ENCODE results near the gene CDKAL1.
"Not testable (repeated sequence)": the region's sequence is repeated elsewhere in the genome, so short reads cannot be mapped to it uniquely, and the experiment has no call there.

Gene CDKAL1

GRCh38 chr6:21159465-21159864 lies 625.2 kb downstream of the CDKAL1 start:
- no peak for DNase-seq

DNA sequence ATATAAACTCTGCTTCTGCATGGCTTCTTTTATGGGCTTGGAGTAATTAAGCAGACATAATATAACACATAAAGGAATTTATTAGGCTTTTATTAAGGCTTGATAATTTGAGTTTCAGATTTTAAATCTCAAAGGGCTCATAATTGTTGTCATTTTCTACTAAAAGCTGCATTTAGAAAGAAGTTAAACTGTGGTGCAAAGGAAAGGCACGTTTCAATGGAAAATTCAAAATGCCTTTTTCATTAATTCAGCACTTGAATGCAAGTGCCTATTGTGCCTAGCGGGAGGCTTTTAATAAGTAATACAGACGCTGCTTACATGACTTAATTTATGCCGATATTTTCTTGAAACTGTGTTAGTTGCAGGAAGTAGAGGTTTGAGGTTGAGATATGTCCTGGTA lies 627.5 kb downstream of the CDKAL1 start:
- no peak for DNase-seq

- no peak for DNase-seq
These were observed 629.0 kb downstream of the CDKAL1 start for GRCh38 chr6:21163110-21163837.

DNA sequence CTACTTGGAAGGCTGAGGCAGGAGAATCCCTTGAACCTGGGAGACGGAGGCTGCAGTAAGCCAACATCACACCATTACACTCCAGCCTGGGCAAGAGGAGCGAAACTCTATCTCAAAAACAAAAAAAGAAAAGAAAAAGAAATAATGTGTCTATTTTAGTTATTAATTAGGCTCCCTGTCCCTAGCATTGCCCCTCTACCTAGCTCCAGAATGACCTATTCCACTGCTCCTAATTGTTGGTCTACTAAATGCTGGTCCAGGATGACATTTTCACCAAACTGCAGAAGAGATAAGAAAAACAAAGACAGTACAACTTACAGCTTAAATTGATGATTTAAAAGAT lies 629.6 kb downstream of the CDKAL1 start:
- DNase-seq = no peak

DNA sequence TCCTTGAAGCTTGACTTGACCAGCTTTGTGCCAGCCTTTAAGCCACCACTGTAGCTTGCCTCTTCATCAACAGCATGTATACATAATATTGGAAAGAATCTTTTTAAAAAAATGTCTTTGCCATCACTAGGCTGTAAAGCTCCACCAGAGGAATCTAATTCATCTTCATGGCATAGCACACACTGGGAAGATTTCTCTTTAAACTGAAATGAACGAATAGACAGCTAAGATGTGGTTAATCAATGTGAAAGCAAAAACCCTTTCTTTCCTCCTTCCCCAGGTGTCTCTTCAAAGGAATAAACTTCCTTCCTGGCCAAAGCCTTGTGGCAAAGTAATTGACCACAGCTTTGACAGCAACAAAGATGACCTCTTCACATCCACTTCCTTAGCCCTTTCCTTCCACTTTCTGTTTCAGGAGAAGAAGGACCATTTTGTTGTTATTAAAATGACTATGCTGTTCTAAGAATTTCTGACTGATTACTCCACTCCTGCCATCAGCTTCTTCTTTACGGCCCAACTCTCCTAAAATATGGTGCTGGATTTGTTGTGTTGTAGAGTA lies 630.6 kb downstream of the CDKAL1 start:
- peak in 1 of 2 donors; percentile 9 for DNase-seq

DNA sequence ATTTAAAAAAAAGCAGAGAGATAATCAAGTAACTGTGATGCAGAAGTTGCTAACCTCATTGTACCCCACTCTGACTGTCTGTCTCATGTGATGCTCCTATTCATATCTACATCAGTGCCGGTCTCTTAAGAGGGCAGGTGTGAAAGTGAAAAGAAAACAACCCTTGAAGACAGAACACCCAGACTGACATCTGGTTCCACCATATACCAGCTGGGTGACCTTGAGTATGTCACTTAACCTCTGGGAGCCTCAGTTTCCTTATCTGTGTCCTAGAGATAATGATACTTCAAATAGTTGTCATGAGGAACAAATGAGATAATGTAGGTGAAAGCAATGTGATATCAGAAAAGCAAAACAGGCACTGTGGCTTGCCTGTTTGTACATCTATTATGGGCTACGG lies 632.5 kb downstream of the CDKAL1 start:
- DNase-seq = no peak

- DNase-seq = no peak
These were observed 633.5 kb downstream of the CDKAL1 start for GRCh38 chr6:21167790-21168189.

GRCh38 chr6:21171801-21172200 lies 637.5 kb downstream of the CDKAL1 start:
- no peak for DNase-seq

DNA sequence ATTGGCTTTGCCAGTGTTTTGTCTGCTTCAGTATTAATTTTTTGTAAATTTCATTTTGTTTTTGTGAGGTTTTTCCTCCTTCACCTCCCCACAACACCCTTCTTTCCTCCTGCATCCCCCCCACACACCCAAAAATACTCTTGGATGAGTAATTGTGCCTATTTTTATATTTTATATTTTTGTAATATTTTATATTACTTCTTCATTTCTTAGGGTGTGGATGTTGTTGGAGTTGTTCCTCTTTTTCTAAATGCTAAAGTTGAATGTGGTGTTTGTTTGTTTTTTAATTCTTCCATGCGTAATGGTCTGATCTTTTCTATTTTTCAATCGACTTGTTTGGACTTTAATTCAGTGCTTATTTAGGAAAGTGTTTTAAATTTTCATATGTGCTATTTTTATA lies 638.8 kb downstream of the CDKAL1 start:
- no peak for DNase-seq

DNA sequence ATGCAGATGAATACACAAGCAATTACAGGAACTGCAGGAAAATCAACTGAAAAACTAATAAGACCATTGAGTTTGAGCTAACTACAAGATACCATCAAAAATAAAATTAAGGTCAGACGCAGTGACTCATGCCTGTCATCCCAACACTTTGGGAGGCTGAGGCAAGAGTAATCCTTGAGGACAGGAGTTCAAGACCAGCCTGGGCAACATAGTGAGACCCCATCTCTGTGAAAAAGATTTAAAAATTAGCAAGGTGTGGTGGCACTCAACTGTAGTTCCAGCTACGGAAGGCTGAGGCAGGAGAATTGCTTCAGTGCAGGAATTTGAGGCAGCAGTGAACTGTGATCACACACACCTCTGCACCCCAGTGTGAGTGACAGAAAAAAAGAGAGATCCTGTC lies 639.4 kb downstream of the CDKAL1 start:
- no peak for DNase-seq

DNA sequence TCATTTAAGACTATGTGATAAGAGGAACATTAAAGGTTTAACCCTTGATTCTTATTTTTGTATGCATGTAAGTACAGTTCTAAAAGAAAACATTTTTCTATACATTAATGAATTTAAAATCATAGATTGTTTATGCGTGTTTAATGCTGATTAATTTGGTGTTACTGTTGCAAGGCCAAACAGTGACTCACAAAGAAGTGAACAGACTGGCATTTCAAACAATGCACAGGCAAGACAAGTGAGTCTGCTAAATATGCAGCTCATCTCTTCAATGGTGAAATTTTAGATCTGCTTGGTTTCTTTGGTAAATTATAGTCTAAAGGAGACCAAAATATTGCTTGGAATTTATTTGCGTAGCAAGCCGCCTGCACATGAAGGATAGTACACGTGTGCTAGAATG lies 641.9 kb downstream of the CDKAL1 start:
- DNase-seq = no peak

DNA sequence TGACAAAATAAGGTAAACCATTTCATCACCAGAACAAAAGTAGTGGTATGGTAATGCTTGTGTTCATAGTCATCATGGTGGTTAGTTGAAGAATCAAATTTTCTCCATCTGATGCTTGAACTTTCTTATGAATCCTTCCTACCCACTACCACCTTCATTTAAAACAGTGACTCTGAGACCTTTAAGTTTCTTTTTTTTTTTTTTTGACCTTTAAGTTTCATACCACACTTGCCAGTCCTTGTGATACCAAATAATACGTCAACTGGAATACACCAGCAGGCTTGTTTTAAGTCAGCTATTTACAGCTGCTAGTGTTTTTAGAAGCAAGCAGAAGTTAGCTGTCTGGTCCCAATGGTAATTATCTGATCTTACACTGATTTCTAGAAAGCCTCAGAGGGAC lies 645.9 kb downstream of the CDKAL1 start:
- no peak for DNase-seq

DNA sequence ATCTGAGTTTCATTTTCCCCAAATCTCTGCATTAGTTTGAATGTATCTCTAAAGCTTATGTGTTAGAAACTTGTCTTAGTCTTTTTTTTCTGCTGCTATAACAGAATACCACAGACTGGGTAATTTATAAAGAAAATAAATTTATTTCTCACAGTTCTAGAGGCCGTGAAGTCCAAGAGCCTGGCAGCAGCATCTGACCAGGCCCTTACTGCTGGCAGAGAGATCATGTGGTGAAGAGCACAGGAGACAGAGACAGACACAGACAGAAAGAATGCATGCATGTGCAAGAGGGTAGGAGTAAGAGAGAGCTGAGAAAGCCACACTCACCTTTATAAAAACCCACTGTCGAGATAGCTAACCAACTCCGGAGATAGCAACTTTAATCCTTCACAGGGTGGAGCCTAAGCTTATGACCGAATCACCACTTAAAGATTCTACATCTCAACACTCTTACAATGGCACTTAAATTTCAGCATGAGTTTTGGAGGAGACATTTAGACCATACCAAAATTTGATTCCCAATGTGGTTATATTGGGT lies 646.6 kb downstream of the CDKAL1 start:
- DNase-seq = no peak

- DNase-seq = no peak
These were observed 647.6 kb downstream of the CDKAL1 start for GRCh38 chr6:21181866-21182265.

- no peak for DNase-seq
These were observed 648.3 kb downstream of the CDKAL1 start for GRCh38 chr6:21182589-21182988.

- no peak for DNase-seq
These were observed 651.7 kb downstream of the CDKAL1 start for GRCh38 chr6:21185861-21186478.

DNA sequence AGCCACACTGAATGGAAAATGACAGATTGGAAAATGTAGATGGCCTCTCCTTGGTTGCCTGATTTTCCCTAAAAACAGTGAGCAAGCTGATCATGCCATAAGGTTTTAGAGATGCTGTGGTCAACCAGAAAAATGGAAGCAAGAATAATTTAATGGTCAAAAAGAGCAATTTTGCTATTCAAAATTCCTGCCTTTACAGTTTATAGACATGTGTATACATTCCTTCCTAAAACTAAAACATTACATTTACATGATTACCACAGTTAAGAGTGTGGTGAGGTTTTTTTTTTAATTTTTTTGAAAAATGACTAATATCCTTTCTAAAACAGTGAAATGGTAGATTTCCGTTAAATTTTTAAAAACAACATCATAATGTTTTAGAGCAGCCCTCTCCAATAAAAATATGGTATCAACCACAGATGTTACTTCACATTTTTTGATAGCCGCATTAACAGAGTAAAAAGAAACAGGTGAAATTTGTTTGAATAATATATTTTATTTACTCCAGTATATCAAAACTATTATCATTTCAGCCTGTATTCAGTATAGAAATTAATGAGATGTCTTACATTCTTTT lies 652.3 kb downstream of the CDKAL1 start:
- no peak for DNase-seq

- DNase-seq = no peak
These were observed 653.2 kb downstream of the CDKAL1 start for GRCh38 chr6:21187485-21187884.

DNA sequence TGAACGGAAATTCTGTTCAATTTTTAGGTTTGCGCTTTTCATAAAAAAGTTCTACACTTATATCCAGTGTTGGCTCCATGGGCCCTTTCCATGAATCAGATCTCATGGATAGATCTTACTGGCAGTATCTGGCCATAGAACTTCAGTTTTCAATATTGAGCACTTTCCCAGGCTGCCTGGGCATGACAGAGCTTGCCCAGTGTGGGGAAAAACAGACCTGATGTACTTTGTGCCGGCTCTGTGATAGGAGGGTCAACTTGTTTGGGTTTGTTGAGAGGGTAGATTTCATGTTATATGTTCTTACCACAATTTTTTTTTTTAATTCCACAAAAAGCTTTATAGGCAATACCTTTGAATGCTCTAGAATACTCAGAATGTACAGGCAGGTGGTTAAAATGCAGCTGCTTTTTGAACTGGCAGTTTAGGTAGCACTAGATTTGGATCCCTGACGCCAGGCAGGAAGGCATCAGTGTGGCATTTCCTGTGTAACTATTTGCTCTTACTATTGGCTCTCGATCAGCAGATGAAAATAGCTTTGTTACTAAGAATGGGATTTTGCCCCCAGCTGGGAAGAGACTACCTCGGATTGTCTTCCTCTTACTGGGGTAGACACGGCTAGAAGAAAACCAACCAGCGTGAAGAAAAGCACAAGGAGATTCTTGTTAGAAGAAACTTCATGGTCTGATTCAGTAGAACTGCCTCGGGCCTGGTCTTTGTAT lies 654.4 kb downstream of the CDKAL1 start:
- DNase-seq = no peak

GRCh38 chr6:21189759-21190158 lies 655.5 kb downstream of the CDKAL1 start:
- DNase-seq = no peak

DNA sequence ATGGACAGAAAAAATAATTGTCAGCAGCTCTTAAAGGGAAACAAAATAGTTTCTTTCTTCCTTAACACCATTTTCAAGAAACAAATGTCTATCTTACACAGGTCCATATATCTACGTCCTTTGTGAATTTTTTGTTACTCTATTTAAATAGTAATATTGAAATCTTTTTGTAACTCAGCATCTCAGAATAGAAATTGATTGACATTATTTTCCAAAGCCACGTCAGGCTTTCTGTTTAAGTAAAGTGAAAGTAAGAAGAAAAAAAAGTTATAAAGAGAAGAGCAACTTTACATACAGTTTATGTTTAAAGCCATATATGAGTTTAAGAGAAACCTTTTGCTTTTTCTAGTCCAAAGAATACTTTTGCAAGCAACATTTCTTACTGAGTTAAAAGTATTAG lies 656.4 kb downstream of the CDKAL1 start:
- DNase-seq = no peak

DNA sequence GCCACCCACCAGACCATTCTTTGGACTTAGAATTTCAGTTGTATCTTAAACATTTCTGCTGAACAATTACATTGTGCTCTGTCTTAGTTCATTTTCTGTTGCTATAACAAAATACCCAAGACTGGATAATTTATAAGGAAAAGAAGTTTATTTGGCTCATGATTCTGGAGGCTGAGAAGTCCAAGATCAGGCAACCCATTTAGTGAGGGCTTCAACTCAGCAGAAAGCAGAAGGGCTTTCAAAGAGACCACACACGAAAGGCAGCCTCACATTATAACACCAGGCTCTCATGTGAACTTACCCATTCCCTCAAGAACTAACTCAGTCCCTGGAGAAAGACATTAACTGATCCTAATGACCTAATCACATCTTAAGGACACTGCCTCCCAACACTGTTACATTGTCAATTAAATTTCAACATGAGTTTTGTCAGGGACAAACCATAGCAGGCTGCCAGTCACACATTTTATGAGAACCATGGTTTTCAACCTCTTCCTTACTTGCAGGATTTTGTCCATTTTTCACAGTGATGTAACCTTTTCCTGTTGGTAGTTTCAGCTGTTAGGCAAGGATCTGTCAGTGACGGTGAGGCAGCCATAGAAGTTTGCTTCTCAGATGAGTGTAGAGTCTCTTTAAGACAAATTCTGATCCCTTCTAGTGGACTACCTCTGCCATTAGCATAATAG lies 659.7 kb downstream of the CDKAL1 start:
- DNase-seq = no peak

- not testable (repeated sequence) for DNase-seq
These were observed 661.0 kb downstream of the CDKAL1 start for GRCh38 chr6:21195301-21195700.

Data from bone marrow (tissue), 2 donors.